NCI-H2196 treated with DMSO at 0.1 percent for 48 hours (cell line): ENCODE measurements around the gene PER1.
"Not testable (repeated sequence)": the region's sequence is repeated elsewhere in the genome, so short reads cannot be mapped to it uniquely, and the experiment has no call there.

Experiments used
- DNase-seq: peaks from one replicate; lab custom pipeline; 2025; ENCODE audit not compliant: unreplicated experiment; lab: John Stamatoyannopoulos, UW

The PER1 gene

GRCh38 chr17:8122924-8123694 lies 29.1 kb downstream of the PER1 start:
- DNase-seq, result no peak

GRCh38 chr17:8122422-8122923 lies 29.7 kb downstream of the PER1 start:
- no peak for DNase-seq

GRCh38 chr17:8121681-8122421 lies 30.4 kb downstream of the PER1 start:
- no peak for DNase-seq

DNA sequence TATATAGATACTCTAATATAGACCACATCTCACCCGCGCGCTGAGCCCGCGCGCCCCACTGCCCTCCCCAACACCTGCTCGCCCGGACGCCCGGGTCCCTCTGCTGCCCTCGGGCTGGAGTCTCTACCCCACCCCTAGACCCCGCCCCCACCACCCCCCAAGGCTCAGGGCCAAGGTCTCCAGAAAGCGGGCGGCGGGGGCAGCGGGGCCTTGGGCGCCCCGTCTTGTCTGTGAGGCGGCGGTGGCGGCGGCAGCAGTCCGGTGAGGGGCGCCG lies 30.9 kb downstream of the PER1 start:
- DNase-seq, result no peak

DNA sequence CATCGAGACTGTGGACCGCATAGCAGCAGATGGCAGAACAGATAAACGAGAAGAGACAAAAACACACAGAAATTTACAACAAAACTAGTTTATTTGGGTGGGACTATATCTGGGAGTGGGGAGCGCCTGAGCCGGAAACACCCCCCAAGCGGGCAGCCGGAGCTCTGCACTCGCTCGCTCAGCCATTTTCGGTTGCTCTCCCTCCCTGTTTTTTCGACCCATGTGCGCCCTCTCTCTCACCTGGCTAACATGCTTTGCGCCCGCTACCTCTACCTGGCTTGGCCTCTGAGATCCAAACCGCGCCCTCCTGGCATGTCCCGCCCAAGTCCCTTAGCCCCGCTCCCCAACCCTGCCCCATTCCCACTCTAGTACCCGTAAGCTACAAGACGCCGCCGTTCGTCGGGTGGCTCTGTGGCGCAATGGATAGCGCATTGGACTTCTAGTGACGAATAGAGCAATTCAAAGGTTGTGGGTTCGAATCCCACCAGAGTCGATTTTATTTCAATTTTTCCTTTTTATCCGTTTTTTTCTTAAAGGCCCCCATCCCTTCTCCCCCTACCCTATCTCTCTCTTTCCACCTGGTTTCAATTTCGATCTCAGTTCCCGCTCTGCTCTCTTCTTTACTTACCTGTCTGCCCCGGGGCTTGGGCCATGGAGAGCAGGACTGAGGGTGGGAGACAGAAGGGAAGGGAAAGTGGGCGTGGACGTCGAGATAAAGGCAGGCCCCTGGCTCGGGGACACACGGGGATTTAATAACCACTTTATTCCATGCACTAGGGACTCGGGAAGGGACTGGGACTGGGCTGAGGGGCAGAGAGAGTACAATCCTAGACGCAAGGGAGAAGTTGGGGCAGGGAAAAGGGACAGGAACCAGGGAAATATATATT lies 31.4 kb downstream of the PER1 start:
- DNase-seq, result no peak

- DNase-seq, result no peak
These were observed 32.4 kb downstream of the PER1 start for GRCh38 chr17:8119581-8120519.

DNA sequence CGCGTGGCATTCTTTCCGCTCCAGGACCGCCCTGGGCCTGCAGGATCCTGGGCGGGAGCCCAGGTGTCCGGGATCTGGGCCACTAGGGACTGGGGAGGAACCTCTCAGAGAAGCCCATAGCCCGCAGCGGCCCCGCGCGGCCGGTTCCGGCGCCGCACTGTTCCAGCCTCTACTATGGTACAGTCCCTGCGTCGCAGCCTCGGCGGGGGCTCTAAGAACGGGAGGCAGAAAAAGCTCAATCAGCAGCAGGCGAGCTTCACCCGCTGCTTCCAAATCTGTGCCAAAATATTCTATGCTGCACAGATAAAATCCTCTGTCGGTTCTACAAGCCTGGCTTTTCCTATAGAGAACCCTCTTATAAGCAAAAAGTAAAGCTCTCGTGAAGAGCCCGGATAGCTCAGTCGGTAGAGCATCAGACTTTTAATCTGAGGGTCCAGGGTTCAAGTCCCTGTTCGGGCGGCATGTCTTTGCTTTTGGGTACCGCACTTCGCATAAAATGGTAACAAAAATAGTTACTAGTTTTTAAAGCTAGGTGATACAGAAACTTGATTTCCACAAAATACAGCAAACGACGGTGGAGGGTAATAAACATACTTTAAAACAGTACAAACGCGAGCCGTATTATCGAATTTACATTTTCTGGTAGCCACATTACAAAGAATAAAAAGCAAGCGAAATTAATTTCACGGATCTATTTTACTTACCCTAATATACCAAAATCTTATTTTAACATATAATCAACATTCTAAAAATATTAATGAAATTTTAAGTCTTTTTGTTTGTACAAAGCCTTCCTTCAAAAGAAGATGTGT lies 33.2 kb downstream of the PER1 start:
- DNase-seq, result no peak

GRCh38 chr17:8117980-8118768 lies 34.0 kb downstream of the PER1 start, which contains the start of gene ALOXE3:
TSS of gene ALOXE3 (minus strand) at chr17:8118514. CDS start at chr17:8117990, 524 bp downstream.
- DNase-seq, result no peak

- no peak for DNase-seq
These were observed 34.7 kb downstream of the PER1 start for GRCh38 chr17:8117367-8117979.

DNA sequence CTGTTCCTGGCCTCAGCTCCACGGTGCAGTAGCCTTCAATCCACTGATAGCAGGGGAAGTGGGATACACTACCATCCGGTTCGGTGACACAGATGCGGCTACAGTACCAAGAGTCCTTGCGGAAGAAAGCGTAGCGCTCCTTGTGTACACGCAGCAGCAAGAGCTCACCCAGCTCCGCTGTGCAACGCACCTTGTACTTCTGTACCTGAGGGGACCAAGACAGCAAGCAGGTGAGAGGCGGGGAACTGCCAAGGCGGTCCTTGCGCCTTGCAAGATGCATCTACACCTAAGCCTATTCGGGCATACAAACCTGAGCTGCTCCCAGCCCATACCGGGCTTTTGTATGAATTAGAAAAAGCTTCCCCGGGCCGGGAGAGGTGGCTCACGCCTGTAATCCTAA lies 35.4 kb downstream of the PER1 start:
- no peak for DNase-seq

DNA sequence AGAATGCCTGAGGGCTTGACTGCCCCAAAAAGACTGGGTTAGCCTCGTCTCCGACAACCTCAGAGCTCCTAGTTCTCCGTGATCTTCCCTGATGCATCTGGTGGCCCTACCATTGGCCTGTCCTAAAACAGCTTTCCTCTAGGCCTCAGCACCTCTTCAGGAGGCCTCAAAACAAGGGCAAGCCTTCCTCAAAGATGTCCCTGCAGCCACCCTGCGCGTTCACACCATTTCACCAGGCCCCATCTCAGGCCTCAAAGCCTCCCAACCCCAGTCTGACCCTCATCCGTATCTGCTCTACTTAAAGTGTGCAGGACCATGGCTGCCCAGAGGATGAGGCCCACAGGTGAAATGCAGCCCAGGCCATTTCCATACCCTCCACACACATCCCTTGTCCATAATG lies 41.3 kb downstream of the PER1 start:
- no peak for DNase-seq

DNA sequence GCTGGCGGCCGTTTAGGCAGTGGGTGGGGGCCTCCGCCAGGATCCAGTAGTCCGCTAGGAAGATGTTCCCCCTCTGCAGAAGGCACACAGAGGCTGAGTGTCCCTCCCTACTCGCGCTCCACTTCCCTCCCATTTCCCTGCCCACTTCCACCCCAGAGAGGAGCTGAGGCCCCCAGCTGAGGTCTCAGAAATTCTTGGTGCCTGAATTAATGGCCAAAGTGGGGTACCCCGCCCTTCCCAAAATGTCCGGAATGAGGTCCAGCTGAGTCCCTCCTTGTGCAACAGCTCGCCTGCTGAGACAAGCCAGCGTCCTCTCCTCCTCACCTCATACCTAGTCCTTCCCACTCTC lies 41.8 kb downstream of the PER1 start:
- DNase-seq, result no peak

- no peak for DNase-seq
These were observed 42.3 kb downstream of the PER1 start for GRCh38 chr17:8109661-8110455.

GRCh38 chr17:8108972-8109660 lies 43.1 kb downstream of the PER1 start:
- DNase-seq, result no peak

GRCh38 chr17:8106980-8107379 lies 45.2 kb downstream of the PER1 start:
- not testable (repeated sequence) for DNase-seq

DNA sequence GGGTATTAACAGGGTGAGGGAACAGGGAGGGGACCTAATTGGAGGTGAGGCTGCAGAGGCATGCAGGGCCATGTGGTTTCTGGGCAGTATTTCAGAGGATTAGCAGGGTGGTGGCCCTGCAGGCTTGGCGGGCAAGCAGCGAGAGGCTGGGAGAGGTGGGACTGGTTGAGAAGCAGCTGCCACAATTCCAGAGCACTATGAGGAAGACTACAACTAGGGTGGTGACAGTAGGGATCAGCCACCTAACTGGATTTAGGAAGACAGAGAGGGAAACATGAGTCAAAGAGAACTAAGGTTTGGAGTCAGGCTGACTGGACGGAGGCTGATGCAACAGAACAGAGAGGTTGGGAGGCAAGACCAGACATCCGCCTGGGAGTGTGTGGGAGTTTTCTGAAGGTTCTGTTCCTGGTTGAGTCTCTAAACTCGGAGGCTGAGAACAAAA lies 46.2 kb downstream of the PER1 start:
- no peak for DNase-seq

DNA sequence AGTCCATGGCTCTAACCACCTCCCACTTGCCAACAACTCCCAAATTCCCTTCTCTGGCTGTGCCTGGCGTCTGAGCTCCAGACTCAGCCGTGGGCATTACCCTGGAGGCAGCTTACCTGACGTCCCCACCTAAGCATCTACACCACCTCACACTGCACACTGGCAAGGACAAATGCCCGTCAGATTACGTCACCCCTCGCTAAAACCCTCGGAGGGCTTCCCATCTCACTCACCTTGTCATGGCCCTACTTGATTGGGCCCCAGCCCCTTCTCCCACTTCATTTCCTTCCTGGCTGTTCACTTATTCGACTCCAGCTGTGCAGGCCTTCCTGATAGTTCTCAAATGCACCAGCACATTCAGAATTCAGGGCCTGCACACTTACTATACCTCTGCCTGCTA lies 47.3 kb downstream of the PER1 start:
- DNase-seq, result no peak
